Measurements from ENCODE around the gene FRA10AC1. TPM values are rescaled to one million over a fixed set of nuclear protein-coding genes. Genes with fewer than 3 reads are reported as not detected.

Gene FRA10AC1
- polyA plus RNA-seq (ENCODE audit: insufficient read length in 3 of 3), result 10 to 100 TPM; 30.0 to 40.4 (median 35.9) TPM
- long read RNA-seq, donor 1, full-length matches to known transcripts, result 5 of 5 reads
- long read RNA-seq, donor 1, partial matches to known transcripts, result 0 of 5 reads
- long read RNA-seq, donor 1, other reads (novel, unspliced or antisense), result 0 of 5 reads
- long read RNA-seq, donor 2, partial matches to known transcripts, result 0 of 3 reads
- long read RNA-seq, donor 2, other reads (novel, unspliced or antisense), result 0 of 3 reads
- long read RNA-seq, donor 3, transcript FRA10AC1-201 (14 exons, 3,089 nt), result major isoform, 10 of 31 reads
- long read RNA-seq, donor 3, partial matches to known transcripts, result 21 of 31 reads
- long read RNA-seq, donor 3, other reads (novel, unspliced or antisense), result 0 of 31 reads
- long read RNA-seq, donor 4, full-length matches to known transcripts, result 4 of 9 reads
- long read RNA-seq, donor 4, partial matches to known transcripts, result 5 of 9 reads
- long read RNA-seq, donor 4, other reads (novel, unspliced or antisense), result 0 of 9 reads
- long read RNA-seq, donor 5, result 0 reads
- long read RNA-seq, donor 6, full-length matches to known transcripts, result 5 of 21 reads
- long read RNA-seq, donor 6, partial matches to known transcripts, result 16 of 21 reads
- long read RNA-seq, donor 6, other reads (novel, unspliced or antisense), result 0 of 21 reads
- long read RNA-seq, donor 7, transcript FRA10AC1-201 (14 exons, 3,089 nt), result major isoform, 5 of 21 reads
- long read RNA-seq, donor 7, partial matches to known transcripts, result 15 of 21 reads
- long read RNA-seq, donor 7, other reads (novel, unspliced or antisense), result 0 of 21 reads
- long read RNA-seq, donor 8, full-length matches to known transcripts, result 13 of 67 reads
- long read RNA-seq, donor 8, partial matches to known transcripts, result 54 of 67 reads
- long read RNA-seq, donor 8, other reads (novel, unspliced or antisense), result 0 of 67 reads
- long read RNA-seq, donor 9, transcript FRA10AC1-201 (14 exons, 3,089 nt), result major isoform, 5 of 12 reads
- long read RNA-seq, donor 9, partial matches to known transcripts, result 7 of 12 reads
- long read RNA-seq, donor 9, other reads (novel, unspliced or antisense), result 0 of 12 reads
- long read RNA-seq, donor 10, full-length matches to known transcripts, result 5 of 15 reads
- long read RNA-seq, donor 10, partial matches to known transcripts, result 10 of 15 reads
- long read RNA-seq, donor 10, other reads (novel, unspliced or antisense), result 0 of 15 reads
- long read RNA-seq, donor 11, full-length matches to known transcripts, result 6 of 6 reads
- long read RNA-seq, donor 11, partial matches to known transcripts, result 0 of 6 reads
- long read RNA-seq, donor 11, other reads (novel, unspliced or antisense), result 0 of 6 reads
- long read RNA-seq, donor 12, partial matches to known transcripts, result 0 of 4 reads
- long read RNA-seq, donor 12, other reads (novel, unspliced or antisense), result 0 of 4 reads
- long read RNA-seq, donor 13, result 0 reads
- long read RNA-seq, donor 14, transcript FRA10AC1-201 (14 exons, 3,089 nt), result major isoform, 14 of 24 reads
- long read RNA-seq, donor 14, partial matches to known transcripts, result 10 of 24 reads
- long read RNA-seq, donor 14, other reads (novel, unspliced or antisense), result 0 of 24 reads
- long read RNA-seq, donor 15, partial matches to known transcripts, result 0 of 2 reads
- long read RNA-seq, donor 15, other reads (novel, unspliced or antisense), result 0 of 2 reads
- long read RNA-seq, donor 16, full-length matches to known transcripts, result 10 of 46 reads
- long read RNA-seq, donor 16, partial matches to known transcripts, result 31 of 46 reads
- long read RNA-seq, donor 16, other reads (novel, unspliced or antisense), result 5 of 46 reads

DNA sequence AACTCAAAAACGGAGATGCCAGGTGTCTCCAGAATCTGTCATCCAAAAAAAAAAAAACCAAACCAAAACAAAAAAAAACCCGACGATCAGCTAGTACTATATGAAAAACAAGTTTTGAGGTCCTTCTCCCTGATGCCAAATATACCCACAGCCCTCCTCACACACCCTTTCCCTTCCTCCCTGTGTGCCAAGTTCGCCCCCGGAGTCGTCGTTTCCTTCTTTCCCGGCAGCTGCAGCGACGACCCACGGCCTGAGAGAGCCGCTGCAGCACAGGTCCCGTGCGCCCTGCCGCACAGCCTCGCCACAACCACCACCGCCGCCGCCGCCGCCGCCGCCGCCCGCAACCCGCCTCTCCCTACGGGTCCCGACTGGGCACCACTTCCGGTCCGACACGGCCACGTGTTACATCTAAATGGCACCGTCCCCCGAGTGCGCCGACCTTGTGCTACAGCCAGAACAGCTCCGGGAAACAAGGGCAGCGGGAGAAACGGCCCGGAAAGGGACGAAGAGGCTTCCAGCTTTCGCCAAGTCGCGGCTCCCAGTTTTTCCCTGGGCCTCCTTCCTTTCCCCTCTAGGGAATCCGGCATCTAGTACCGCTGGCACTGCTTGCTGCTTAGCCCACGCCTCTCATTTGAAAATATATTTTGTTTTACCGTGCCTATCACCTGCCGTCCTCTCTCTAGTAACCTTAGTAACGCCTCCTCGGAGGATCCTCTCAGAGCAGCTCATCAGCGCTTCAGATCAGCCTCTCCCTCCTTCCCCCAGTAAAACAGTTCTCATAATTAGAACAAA, at the start of gene FRA10AC1:
Gene FRA10AC1, minus strand, starts transcription at position 383 of the 792 bp plus-strand sequence. CDS start 2,486 bp downstream, outside the sequence.
- peak; percentile 81 to 93 (median 87) for DNase-seq (ENCODE audit: extremely low read depth in 1 of 11, low read depth in 9 of 11, low spot score in 4 of 11)

- no peak for DNase-seq (ENCODE audit: extremely low read depth in 1 of 11, low read depth in 9 of 11, low spot score in 4 of 11)
Observed at GRCh38 chr10:93751832-93752231, 49.4 kb upstream of the FRA10AC1 start.

GRCh38 chr10:93751124-93751523, 48.7 kb upstream of the FRA10AC1 start:
- DNase-seq (ENCODE audit: extremely low read depth in 1 of 11, low read depth in 9 of 11, low spot score in 4 of 11), result no peak

GRCh38 chr10:93749218-93749799, 46.9 kb upstream of the FRA10AC1 start:
- no peak for DNase-seq (ENCODE audit: extremely low read depth in 1 of 11, low read depth in 9 of 11, low spot score in 4 of 11)

DNA sequence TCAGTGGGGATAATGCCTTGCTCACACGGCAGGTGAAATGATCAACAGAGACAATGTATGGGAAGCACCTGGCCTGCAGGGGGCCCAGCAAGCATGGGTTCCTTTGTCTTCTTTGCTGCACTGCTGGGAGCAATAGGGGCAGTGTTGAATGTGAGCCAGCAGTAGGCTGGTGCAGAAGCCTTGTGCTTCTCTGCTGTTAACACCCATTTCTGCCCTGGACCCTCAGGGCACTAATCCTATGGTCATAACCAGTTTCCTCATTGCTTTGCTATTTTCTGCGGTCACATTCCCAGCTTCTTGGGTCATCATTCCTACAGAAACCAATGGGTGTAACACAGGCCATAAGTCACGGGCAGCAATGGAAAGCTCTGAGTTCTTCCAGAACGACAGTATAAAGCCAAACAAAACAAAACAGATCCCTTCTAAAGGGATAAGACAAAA, 44.5 kb upstream of the FRA10AC1 start:
- peak in 2 of 11 donors; percentile 61 to 66 for DNase-seq (ENCODE audit: extremely low read depth in 1 of 11, low read depth in 9 of 11, low spot score in 4 of 11)

DNA sequence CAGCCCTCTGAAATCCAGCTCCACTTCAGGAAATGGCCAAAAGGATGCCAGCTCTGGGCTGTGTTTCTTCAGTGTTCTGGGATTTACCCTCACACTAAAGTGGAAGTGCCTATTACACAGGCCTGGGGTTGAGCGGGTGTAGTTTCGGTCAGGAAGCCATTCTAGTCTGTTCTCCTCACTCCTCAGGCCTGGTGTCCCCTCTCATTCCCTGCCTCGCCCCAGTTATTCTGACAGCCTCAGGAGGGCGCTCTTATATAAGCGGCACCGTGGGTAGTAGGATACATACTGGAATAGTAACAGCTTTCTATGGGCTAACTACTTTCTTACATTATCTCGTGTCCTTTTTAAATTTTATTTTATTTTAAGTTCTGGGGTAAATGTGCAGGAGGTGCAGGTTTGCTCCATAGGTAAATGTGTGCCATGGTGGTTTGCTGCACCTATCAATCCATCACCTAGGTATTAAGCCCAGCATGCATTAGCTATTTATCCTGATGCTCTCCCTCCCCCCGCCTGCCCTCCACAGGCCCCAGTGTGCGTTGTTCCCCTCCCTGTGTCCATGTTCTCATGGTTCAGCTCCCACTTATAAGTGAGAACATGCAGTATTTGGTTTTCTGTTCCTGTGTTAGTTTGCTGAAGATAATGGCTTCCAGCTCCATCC, 43.1 kb upstream of the FRA10AC1 start:
- DNase-seq (ENCODE audit: extremely low read depth in 1 of 11, low read depth in 9 of 11, low spot score in 4 of 11), result no peak

DNA sequence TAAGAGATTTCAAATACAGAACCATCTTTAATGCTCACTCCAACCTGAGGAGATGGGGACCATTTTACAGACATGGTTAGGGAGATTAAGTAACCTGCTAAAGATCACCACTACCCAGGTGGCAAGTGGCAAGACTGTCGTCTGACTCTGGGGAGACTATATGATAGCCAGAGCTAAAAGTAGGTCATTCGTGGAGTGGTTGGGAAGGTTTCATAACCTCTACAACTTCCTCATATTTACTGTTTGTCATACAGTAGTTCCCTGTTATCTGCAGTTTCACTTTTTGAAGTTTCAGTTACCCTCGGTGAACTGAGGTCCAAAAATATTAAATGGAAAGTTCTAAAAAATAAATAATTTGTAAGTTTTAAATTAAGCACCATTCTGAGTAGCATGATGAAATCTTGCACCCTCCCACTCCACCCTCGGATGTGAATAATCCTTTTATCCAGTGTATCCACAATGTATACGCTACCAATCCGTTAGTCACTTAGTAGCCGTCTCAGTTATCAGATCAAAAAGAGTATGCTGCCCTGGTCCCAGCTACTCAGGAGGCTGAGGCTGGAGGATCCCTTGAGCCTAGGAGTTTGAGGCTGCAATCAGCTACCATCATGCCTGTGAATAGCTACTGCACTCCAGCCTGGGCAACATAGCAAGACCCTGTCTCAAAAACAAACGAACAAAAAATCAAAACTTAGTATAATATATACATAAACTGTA, 40.4 kb upstream of the FRA10AC1 start:
- no peak for DNase-seq (ENCODE audit: extremely low read depth in 1 of 11, low read depth in 9 of 11, low spot score in 4 of 11)

DNA sequence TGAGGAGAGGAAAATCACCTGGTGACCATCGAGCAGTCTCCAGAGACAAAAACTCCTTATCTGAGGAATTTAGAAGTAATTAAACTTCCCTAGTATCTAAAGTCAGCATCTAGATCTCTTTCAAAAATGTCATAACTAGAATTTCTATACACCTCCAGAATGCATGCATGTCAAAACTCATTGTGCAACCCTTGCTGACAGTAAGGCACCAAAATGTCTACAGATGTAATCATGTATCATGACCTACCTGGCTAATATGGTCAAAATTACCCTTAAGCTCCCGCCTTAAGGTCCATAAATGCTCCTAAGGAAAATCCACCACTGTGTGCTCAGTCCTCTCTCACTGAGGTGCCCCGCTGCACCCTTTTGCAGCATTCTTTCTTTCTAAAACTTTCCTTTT, 39.0 kb upstream of the FRA10AC1 start:
- DNase-seq (ENCODE audit: extremely low read depth in 1 of 11, low read depth in 9 of 11, low spot score in 4 of 11), result no peak

DNA sequence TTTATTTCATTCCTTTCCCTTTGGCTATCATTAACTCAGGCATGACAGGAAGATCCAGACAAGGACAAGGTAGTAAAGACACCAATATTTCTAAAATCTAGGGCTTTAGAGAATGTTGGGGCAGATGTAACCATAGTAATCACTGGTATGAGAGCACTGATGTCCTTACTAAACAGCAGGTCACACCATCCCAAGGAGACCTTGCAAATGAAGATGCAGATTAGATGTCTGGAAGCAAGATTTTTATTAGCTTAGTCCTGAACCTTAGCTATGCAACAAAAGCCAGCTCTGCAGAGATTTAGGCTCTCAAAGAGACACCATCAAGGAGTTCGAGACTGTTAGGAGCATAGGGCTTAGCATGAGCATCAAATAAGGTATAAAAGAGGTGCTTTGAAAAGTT, 23.6 kb upstream of the FRA10AC1 start:
- no peak for DNase-seq (ENCODE audit: extremely low read depth in 1 of 11, low read depth in 9 of 11, low spot score in 4 of 11)

- DNase-seq (ENCODE audit: extremely low read depth in 1 of 11, low read depth in 9 of 11, low spot score in 4 of 11), result no peak
Observed at GRCh38 chr10:93723153-93723552, 20.8 kb upstream of the FRA10AC1 start.

GRCh38 chr10:93722550-93722949, 20.2 kb upstream of the FRA10AC1 start:
- no peak for DNase-seq (ENCODE audit: extremely low read depth in 1 of 11, low read depth in 9 of 11, low spot score in 4 of 11)

- no peak for DNase-seq (ENCODE audit: extremely low read depth in 1 of 11, low read depth in 9 of 11, low spot score in 4 of 11)
Observed at GRCh38 chr10:93719901-93720300, 17.5 kb upstream of the FRA10AC1 start.

- DNase-seq (ENCODE audit: extremely low read depth in 1 of 11, low read depth in 9 of 11, low spot score in 4 of 11), result no peak
Observed at GRCh38 chr10:93718937-93719725, 16.7 kb upstream of the FRA10AC1 start.

- no peak for DNase-seq (ENCODE audit: extremely low read depth in 1 of 11, low read depth in 9 of 11, low spot score in 4 of 11)
Observed at GRCh38 chr10:93716766-93717165, 14.4 kb upstream of the FRA10AC1 start.

GRCh38 chr10:93715345-93715744, 13.0 kb upstream of the FRA10AC1 start:
- DNase-seq (ENCODE audit: extremely low read depth in 1 of 11, low read depth in 9 of 11, low spot score in 4 of 11), result no peak
